Measurements from ENCODE around the gene PLXNA2. TPM values are rescaled to one million over a fixed set of nuclear protein-coding genes. Genes with fewer than 3 reads are reported as not detected.

Gene PLXNA2
- total and polyA plus RNA-seq, 2 of the 8 experiments (the other 6 are each of a cell fraction or from before 2014, with no cell fraction given) = 0.33 to 1.5 TPM

GRCh38 chr1:208009303-208009702, 234.9 kb downstream of the PLXNA2 start:
- Histone ChIP-seq H3K4me1 (replicated peaks in 1 of 4; ENCODE audit: control insufficient read depth in 3 of 4, insufficient read depth in 4 of 4, low read length in 3 of 4) (no peaks in the 10 kb centered on the region), H3K9me3 (ENCODE audit: insufficient read depth in 2 of 2, low read depth in 1 of 2, low read length in 1 of 2) (no peaks in the 10 kb centered on the region), H3K23me2 (ENCODE audit: low read depth, low read length) (no peaks in the 10 kb centered on the region), H2AFZ (ENCODE audit: low read length) (no peak overlapping the region), H3K4ac (replicated peaks; ENCODE audit: insufficient read length, low read depth, low read length) (no peak overlapping the region), H2BK5ac (ENCODE audit: low read depth, low read length) (no peak overlapping the region), H3K36me3 (ENCODE audit: control insufficient read depth in 2 of 4, insufficient read depth in 4 of 4, low read length in 3 of 4) (no peaks in the 10 kb centered on the region), H3K4me2 (ENCODE audit: insufficient read depth in 1 of 2, low read depth in 2 of 2, low read length in 2 of 2) (no peak overlapping the region), H3K27me3 (replicated peaks in 1 of 4; ENCODE audit: control insufficient read depth in 3 of 4, extremely low read depth in 1 of 4, insufficient read depth in 3 of 4, low read length in 3 of 4) (no peaks in the 10 kb centered on the region), H2BK20ac (ENCODE audit: low read length) (no peak overlapping the region), H3K56ac (replicated peaks; ENCODE audit: insufficient read length, low read depth, low read length) (no peak overlapping the region), H3K18ac (ENCODE audit: extremely low read depth, low read length) (no peak overlapping the region), H2BK12ac (ENCODE audit: low read depth, low read length) (no peak overlapping the region), H3K14ac (ENCODE audit: insufficient read length) (no peak overlapping the region), H4K91ac (replicated peaks; ENCODE audit: insufficient read length, low read length) (no peak overlapping the region), H4K20me1 (replicated peaks in 1 of 2; ENCODE audit: control insufficient read depth in 1 of 2, insufficient read depth in 2 of 2, low read length in 2 of 2) (no peaks in the 10 kb centered on the region), H3K23ac (ENCODE audit: insufficient read length) (no peak overlapping the region), H2BK120ac (replicated peaks; ENCODE audit: low read depth, low read length) (no peak overlapping the region), H2AK5ac (ENCODE audit: low read depth, low read length) (no peak overlapping the region), H3K9ac (replicated peaks in 1 of 4; ENCODE audit: extremely low read depth in 1 of 4, low read depth in 3 of 4, low read length in 3 of 4) (no peak overlapping the region), H4K8ac (ENCODE audit: extremely low read depth, insufficient read depth, low read length) (no peak overlapping the region), H4K5ac (ENCODE audit: insufficient read length, low read depth, low read length) (no peak overlapping the region), H3K79me1 (ENCODE audit: low read depth, low read length) (no peaks in the 10 kb centered on the region), H2BK15ac (ENCODE audit: low read length) (no peak overlapping the region), H3K4me3 (ENCODE audit: extremely low read depth in 1 of 4, insufficient read depth in 2 of 4, low read depth in 3 of 4, low read length in 4 of 4) (no peak overlapping the region), H3K27ac (ENCODE audit: low read depth, low read length) (no peak overlapping the region), H3K79me2 (ENCODE audit: control insufficient read depth in 1 of 2, insufficient read depth in 2 of 2, low read length in 2 of 2) (no peaks in the 10 kb centered on the region)
- 95% methylated on average over 8 of the region's 8 CpGs; no CpG with 5 or more reads in 1 of the 2 experiments for WGBS, 2 experiments (ENCODE audit: extremely low coverage in 1 of 2, insufficient coverage in 1 of 2, insufficient read length in 1 of 2, insufficient replicate concordance in 2 of 2, low coverage in 1 of 2, low lambda C conversion rate in 2 of 2, missing lambda C conversion rate in 1 of 2)
- ChIA-PET CTCF (ENCODE audit: partially characterized antibody) (interaction anchor here (0.6 to 4.5 kb wide), 7 partner anchors 9 to 212 kb away, joined by 3 to 26 read pairs (median 6); no protein-coding TSS in a partner anchor), POLR2A (ENCODE audit: partially characterized antibody) (no interaction called here)
- DNase-seq (ENCODE audit: low read depth in 1 of 2, low spot score in 2 of 2) (no peak), FAIRE-seq (no peak)
- TF ChIP-seq KDM1A (IDR thresholded peaks at IDR 0.05; ENCODE audit: borderline replicate concordance, low read length) (no peak), FOSL1 (IDR thresholded peaks at IDR 0.05; ENCODE audit: insufficient read depth, low read depth, low read length) (no peak), GABPA (IDR thresholded peaks at IDR 0.05; ENCODE audit: borderline replicate concordance, insufficient read depth, low read length) (no peak), POLR2AphosphoS5 (IDR thresholded peaks at IDR 0.05; ENCODE audit: low read depth, low read length) (no peak), EP300 (IDR thresholded peaks at IDR 0.05; ENCODE audit: borderline replicate concordance in 1 of 2, low read depth in 2 of 2, low read length in 2 of 2) (no peak), SIX5 (IDR thresholded peaks at IDR 0.05; ENCODE audit: low read depth, low read length) (no peak), SIRT6 (IDR thresholded peaks at IDR 0.05; ENCODE audit: low read length) (no peak), MAX (IDR thresholded peaks at IDR 0.05) (no peak), SP2 (IDR thresholded peaks at IDR 0.05; ENCODE audit: low read length) (no peak)
